Sigmoid colon (tissue), 7 donors: ENCODE results near the gene CCL4. TPM values are rescaled to one million over a fixed set of nuclear protein-coding genes. Genes with fewer than 3 reads are reported as not detected.

ENCODE experiments used
- DNase-seq: peaks from one replicate; pipeline ENCODE4 v3.0.0-alpha.2; 2019
- H3K27ac ChIP-seq, 4 donors: fragments of 200-600 bp; sonication (generic); one replicate each; pipeline ENCODE4 v1.5.1; 2016 to 2019; ENCODE audit warnings: mild to moderate bottlenecking in 1 of 4
- H3K27me3 ChIP-seq, 3 donors: fragments of 200-600 bp; sonication (generic); one replicate each; pipeline ENCODE4 v1.5.1; 2019; ENCODE audit warnings: mild to moderate bottlenecking in 1 of 3
- H3K36me3 ChIP-seq, 4 donors: fragments of 200-600 bp; sonication (generic); one replicate each; pipeline ENCODE4 v1.5.1; 2016 to 2019
- H3K4me1 ChIP-seq, 4 donors: fragments of 200-600 bp; sonication (generic); one replicate each; pipeline ENCODE4 v1.5.1; 2017 to 2019
- H3K4me3 ChIP-seq, 4 donors: fragments of 200-600 bp; sonication (generic); one replicate each; pipeline ENCODE4 v1.5.1; 2017 to 2019; ENCODE audit warnings: mild to moderate bottlenecking in 2 of 4, moderate library complexity in 1 of 4
- H3K9me3 ChIP-seq, 4 donors: fragments of 200-600 bp in 3 of 4; sonication (generic) in 3 of 4; one replicate each; pipeline versions ENCODE4 v1.5.1 to v1.6.1; 2013 to 2019
- CTCF ChIP-seq, 4 experiments: fragments of 450-650 bp in 3 of 4; fragments of 200-600 bp in 1 of 4; IDR thresholded peaks; one replicate each; pipeline ENCODE4 v1.5.1; 2016 to 2019; ENCODE audit warnings: antibody characterized with exemption in 4 of 4, mild to moderate bottlenecking in 3 of 4, moderate library complexity in 2 of 4
- EP300 ChIP-seq, 4 donors: sonication (generic); formaldehyde crosslinking; IDR thresholded peaks; one replicate each; pipeline ENCODE4 v1.6.1; 2017; ENCODE audit warnings: antibody characterized with exemption in 4 of 4
- POLR2A ChIP-seq, 2 donors: fragments of 450-650 bp; IDR thresholded peaks; one replicate each; pipeline ENCODE4 v1.6.1; 2016; ENCODE audit warnings: antibody characterized with exemption in 2 of 2, mild to moderate bottlenecking in 2 of 2, moderate library complexity in 2 of 2
- POLR2AphosphoS5 ChIP-seq, 4 donors: sonication (generic); formaldehyde crosslinking; IDR thresholded peaks; one replicate each; pipeline ENCODE4 v1.6.1; 2017; ENCODE audit warnings: antibody characterized with exemption in 4 of 4
- WGBS, 2 donors: extraction: QIAGEN DNeasy Blood & Tissue Kit; methylation state at CpG; one replicate each; pipeline ENCODE4 v1.1.7; 2013; 5-methylcytosine and 5-hydroxymethylcytosine counted together
- intact Hi-C: fragments of 100-400 bp; cut with DNase I; formaldehyde crosslinking; loops from one replicate; pipeline ENCODE4 v1.15.1; 2023
- polyA plus RNA-seq, 3 donors: library from polyadenylated mRNA; stranded (reverse); fragments of 200-250 nt; gene quantifications; one replicate each; pipeline ENCODE4 v1.2.3, GENCODE V29; 2013
- total RNA-seq, 4 donors: library from RNA; depleted of rRNA; stranded (reverse); fragments of >200 nt; gene quantifications; one replicate each; pipeline ENCODE4 v1.1.0, GENCODE V29; 2016
- donor health status: healthy with polysubstance abuse.
- donor health status: Bipolar disorder and iron deficiency.
- donor health status: healthy.

Gene CCL4
- total and polyA plus RNA-seq, 7 donors: 0.16 to 12.7 (median 3.0) TPM; not detected in 1

- intact Hi-C loops: no loop called here
Measured at GRCh38 chr17:36131931-36132330, 28.3 kb downstream of the CCL4 start.

GRCh38 chr17:36132421-36132831 is 28.8 kb downstream of the CCL4 start:
- Histone ChIP-seq H3K27ac (no peak overlapping the region), H3K4me3 (no peak overlapping the region), H3K36me3 (no peaks in the 10 kb centered on the region), H3K27me3 (no peaks in the 10 kb centered on the region), H3K4me1 (no peaks in the 10 kb centered on the region), H3K9me3 (no peaks in the 10 kb centered on the region)
- intact Hi-C loops: no loop called here
- TF ChIP-seq POLR2AphosphoS5 (IDR thresholded peaks at IDR 0.05): no peak
- no peak for DNase-seq
- WGBS, 2 donors: 79 to 87% methylated on average over 2 of the region's 2 CpGs

More at GRCh38 chr17:36131931-36132330, 28.3 kb downstream of the CCL4 start:
- no peaks in the 10 kb centered on the region for H3K4me1 ChIP-seq
- no peaks in the 10 kb centered on the region for H3K36me3 ChIP-seq
- 92 to 93% methylated on average over 3 of the region's 3 CpGs for WGBS, 2 donors
- no peaks in the 10 kb centered on the region for H3K27me3 ChIP-seq
- H3K9me3 ChIP-seq: no peaks in the 10 kb centered on the region
- H3K4me3 ChIP-seq: no peak overlapping the region
- no peak for DNase-seq
- no peak for TF ChIP-seq EP300 (IDR thresholded peaks at IDR 0.05)
- TF ChIP-seq POLR2A (IDR thresholded peaks at IDR 0.05): no peak
- H3K27ac ChIP-seq: no peak overlapping the region

GRCh38 chr17:36133602-36134236 is 30.1 kb downstream of the CCL4 start:
- no peak overlapping the region for H3K4me3 ChIP-seq

GRCh38 chr17:36135465-36135864 is 31.8 kb downstream of the CCL4 start:
- Histone ChIP-seq H3K4me3 (no peak overlapping the region), H3K36me3 (no peaks in the 10 kb centered on the region), H3K9me3 (no peaks in the 10 kb centered on the region), H3K4me1 (no peaks in the 10 kb centered on the region), H3K27me3 (peaks cover 0 to 16% (median 0%) of the 10 kb centered on the region in 3 donors), H3K27ac (no peak overlapping the region)
- intact Hi-C loops: no loop called here
- 65 to 75% methylated on average over 4 of the region's 4 CpGs for WGBS, 2 donors
- no peak for DNase-seq
- TF ChIP-seq POLR2AphosphoS5 (IDR thresholded peaks at IDR 0.05) (no peak), CTCF (IDR thresholded peaks at IDR 0.05) (no peak), EP300 (IDR thresholded peaks at IDR 0.05) (no peak), POLR2A (IDR thresholded peaks at IDR 0.05) (no peak)

More at GRCh38 chr17:36133602-36134236, 30.1 kb downstream of the CCL4 start:
- H3K4me1 ChIP-seq: no peaks in the 10 kb centered on the region
- 32 to 56% methylated on average over 4 of the region's 4 CpGs for WGBS, 2 donors
- no peaks in the 10 kb centered on the region for H3K9me3 ChIP-seq
- no peak overlapping the region for H3K27ac ChIP-seq
- H3K36me3 ChIP-seq: no peaks in the 10 kb centered on the region
- DNase-seq: no peak
- peaks cover 0 to 9% (median 0%) of the 10 kb centered on the region in 3 donors for H3K27me3 ChIP-seq
- intact Hi-C loops: no loop called here
- TF ChIP-seq EP300 (IDR thresholded peaks at IDR 0.05): no peak
- TF ChIP-seq POLR2AphosphoS5 (IDR thresholded peaks at IDR 0.05): no peak
- no peak for TF ChIP-seq CTCF (IDR thresholded peaks at IDR 0.05)
- no peak for TF ChIP-seq POLR2A (IDR thresholded peaks at IDR 0.05)

GRCh38 chr17:36136036-36136435 is 32.4 kb downstream of the CCL4 start:
- H3K4me3 ChIP-seq: no peak overlapping the region
- no peak for TF ChIP-seq POLR2AphosphoS5 (IDR thresholded peaks at IDR 0.05)
- no peak for TF ChIP-seq EP300 (IDR thresholded peaks at IDR 0.05)
- no peak for TF ChIP-seq CTCF (IDR thresholded peaks at IDR 0.05)
- no peak for TF ChIP-seq POLR2A (IDR thresholded peaks at IDR 0.05)
- DNase-seq: no peak
- peaks cover 0 to 16% (median 0%) of the 10 kb centered on the region in 3 donors for H3K27me3 ChIP-seq
- no peaks in the 10 kb centered on the region for H3K4me1 ChIP-seq
- no peaks in the 10 kb centered on the region for H3K9me3 ChIP-seq
- 18 to 57% methylated on average over 1 of the region's 1 CpG for WGBS, 2 donors
- H3K36me3 ChIP-seq: no peaks in the 10 kb centered on the region
- no peak overlapping the region for H3K27ac ChIP-seq
- intact Hi-C loops: no loop called here

- no peak overlapping the region for H3K27ac ChIP-seq
- no peaks in the 10 kb centered on the region for H3K9me3 ChIP-seq
- TF ChIP-seq CTCF (IDR thresholded peaks at IDR 0.05) (no peak), POLR2A (IDR thresholded peaks at IDR 0.05) (no peak), EP300 (IDR thresholded peaks at IDR 0.05) (no peak)
- peaks cover 0 to 16% (median 0%) of the 10 kb centered on the region in 3 donors for H3K27me3 ChIP-seq
- DNase-seq: no peak
- no peaks in the 10 kb centered on the region for H3K4me1 ChIP-seq
- WGBS, 2 donors: 19 to 52% methylated on average over 1 of the region's 1 CpG
- intact Hi-C loops: no loop called here
- no peak overlapping the region for H3K4me3 ChIP-seq
- H3K36me3 ChIP-seq: no peaks in the 10 kb centered on the region
Measured at GRCh38 chr17:36136439-36136838, 32.8 kb downstream of the CCL4 start.
